K562 (cell line): ENCODE data around the gene RGS9. TPM values are rescaled to one million over a fixed set of nuclear protein-coding genes. Genes with fewer than 3 reads are reported as not detected.

Source experiments
- CTCF ChIP-seq, 3 experiments: IDR thresholded peaks in 2 of 3; conservative IDR thresholded peaks in 1 of 3; 2 replicates each; pipeline ENCODE4 v1.5.1; 2011 to 2012; ENCODE audit warnings: low read length in 3 of 3, mild to moderate bottlenecking in 3 of 3, control low read depth in 2 of 3, improper control_type of control experiment in 1 of 3, inconsistent platforms in 1 of 3, low read depth in 1 of 3, mixed read lengths in 1 of 3, moderate library complexity in 1 of 3; ENCODE audit not compliant: insufficient read depth in 2 of 3
- EP400 ChIP-seq: fragments of 450-650 bp; IDR thresholded peaks from 2 replicates; pipeline ENCODE4 v1.6.1; 2017; ENCODE audit warnings: antibody characterized with exemption, mild to moderate bottlenecking, moderate library complexity
- KAT7 ChIP-seq: sonication (generic); formaldehyde crosslinking; IDR thresholded peaks from 2 replicates; pipeline ENCODE4 v1.8.0; 2022; ENCODE audit warnings: missing genetic modification reagents, mild to moderate bottlenecking, borderline replicate concordance
- NFRKB ChIP-seq: fragments of 450-650 bp; IDR thresholded peaks from 2 replicates; pipeline ENCODE4 v1.6.1; 2016; ENCODE audit warnings: low read depth
- NONO ChIP-seq, 2 experiments: fragments of 200-400 bp in 1 of 2; fragments of 450-650 bp in 1 of 2; formaldehyde crosslinking in 1 of 2; IDR thresholded peaks; 2 replicates each; pipeline ENCODE4 v1.6.1; 2017; ENCODE audit warnings: low read depth in 2 of 2, mild to moderate bottlenecking in 2 of 2, moderate library complexity in 2 of 2, low read length in 1 of 2
- NR2C1 ChIP-seq, 2 experiments: fragments of 450-650 bp; IDR thresholded peaks; 2 replicates each; pipeline ENCODE4 v1.6.1; 2017; ENCODE audit warnings: mild to moderate bottlenecking in 2 of 2, antibody characterized with exemption in 1 of 2, inconsistent platforms in 1 of 2, missing compliant biosample characterization in 1 of 2, missing genetic modification characterization in 1 of 2
- RREB1 ChIP-seq: fragments of 250-450 bp; sonication (Bioruptor Pico); IDR thresholded peaks from 2 replicates; pipeline ENCODE4 v1.4.0; 2020
- SMAD4 ChIP-seq: fragments of 250-450 bp; sonication (Bioruptor Pico); conservative IDR thresholded peaks from 2 replicates; pipeline ENCODE4 v1.8.0; 2021; ENCODE audit warnings: inconsistent platforms, mild to moderate bottlenecking, moderate library complexity
- TCF3 ChIP-seq: sonication (generic); formaldehyde crosslinking; IDR thresholded peaks from 2 replicates; pipeline ENCODE4 v1.4.0; 2020; ENCODE audit warnings: mild to moderate bottlenecking, missing genetic modification reagents
- ZBTB7A ChIP-seq: IDR thresholded peaks from 2 replicates; pipeline ENCODE4 v1.6.1; 2011; ENCODE audit warnings: low read depth, mild to moderate bottlenecking, low read length, moderate library complexity, borderline replicate concordance; ENCODE audit not compliant: control insufficient read depth
- ZNF512 ChIP-seq: IDR thresholded peaks from 2 replicates; pipeline ENCODE4 v1.6.1; 2016; ENCODE audit warnings: missing genetic modification characterization, missing compliant biosample characterization
- polyA plus RNA-seq, 8 experiments: library from polyadenylated mRNA; depleted of rRNA in 4 of 8; stranded (reverse) in 5 of 8; unstranded in 3 of 8; fragments of >200 nt; fragmentation: Nextera tagmentation in 2 of 8; fragmentation: Illumina TruSeq in 1 of 8; extraction: Ambion mirVana in 2 of 8; extraction: Trizol in 1 of 8; gene quantifications; 2 replicates each; pipeline versions ENCODE4 v1.2.1 to v1.2.3, GENCODE V29; 2011 to 2014; ENCODE audit warnings: inconsistent platforms in 1 of 8, missing spikeins in 1 of 8
- total RNA-seq, 7 experiments: library from RNA; depleted of rRNA in 6 of 7; stranded (reverse); fragments of >200 nt in 6 of 7; fragmentation: Illumina TruSeq in 2 of 7; extraction: Trizol in 2 of 7; gene quantifications; 2 replicates each; pipeline versions ENCODE4 v1.2.1 to v1.2.3, GENCODE V29; 2011 to 2021; ENCODE audit warnings: low replicate concordance in 1 of 7
- TF ChIP-seq, protein P1 (sequence below), 2 experiments: fragments of 150-350 bp in 1 of 2; IDR thresholded peaks; 2 replicates each; pipeline ENCODE4 v1.6.1; 2012 to 2016; ENCODE audit warnings: low read depth in 2 of 2, low read length in 2 of 2, mild to moderate bottlenecking in 1 of 2, moderate library complexity in 1 of 2

Gene RGS9
- total and polyA plus RNA-seq, 9 of the 15 experiments (the other 6 are each of a cell fraction or from before 2014, with no cell fraction given): 0.18 to 1.4 (median 0.55) TPM

- TF ChIP-seq ZNF512 (tag): no peak
- TF ChIP-seq NR2C1 (IDR thresholded peaks at IDR 0.05): no peak
- 0 out of 2 replicates have a peak, but pooled peaks have one; percentile 18 for TF ChIP-seq NR2C1 (tag; IDR thresholded peaks at IDR 0.05)
- TF ChIP-seq RREB1 (CRISPR knock-in tag): no peak
- TF ChIP-seq TCF3: peak; percentile 92
- TF ChIP-seq, protein P1, sequence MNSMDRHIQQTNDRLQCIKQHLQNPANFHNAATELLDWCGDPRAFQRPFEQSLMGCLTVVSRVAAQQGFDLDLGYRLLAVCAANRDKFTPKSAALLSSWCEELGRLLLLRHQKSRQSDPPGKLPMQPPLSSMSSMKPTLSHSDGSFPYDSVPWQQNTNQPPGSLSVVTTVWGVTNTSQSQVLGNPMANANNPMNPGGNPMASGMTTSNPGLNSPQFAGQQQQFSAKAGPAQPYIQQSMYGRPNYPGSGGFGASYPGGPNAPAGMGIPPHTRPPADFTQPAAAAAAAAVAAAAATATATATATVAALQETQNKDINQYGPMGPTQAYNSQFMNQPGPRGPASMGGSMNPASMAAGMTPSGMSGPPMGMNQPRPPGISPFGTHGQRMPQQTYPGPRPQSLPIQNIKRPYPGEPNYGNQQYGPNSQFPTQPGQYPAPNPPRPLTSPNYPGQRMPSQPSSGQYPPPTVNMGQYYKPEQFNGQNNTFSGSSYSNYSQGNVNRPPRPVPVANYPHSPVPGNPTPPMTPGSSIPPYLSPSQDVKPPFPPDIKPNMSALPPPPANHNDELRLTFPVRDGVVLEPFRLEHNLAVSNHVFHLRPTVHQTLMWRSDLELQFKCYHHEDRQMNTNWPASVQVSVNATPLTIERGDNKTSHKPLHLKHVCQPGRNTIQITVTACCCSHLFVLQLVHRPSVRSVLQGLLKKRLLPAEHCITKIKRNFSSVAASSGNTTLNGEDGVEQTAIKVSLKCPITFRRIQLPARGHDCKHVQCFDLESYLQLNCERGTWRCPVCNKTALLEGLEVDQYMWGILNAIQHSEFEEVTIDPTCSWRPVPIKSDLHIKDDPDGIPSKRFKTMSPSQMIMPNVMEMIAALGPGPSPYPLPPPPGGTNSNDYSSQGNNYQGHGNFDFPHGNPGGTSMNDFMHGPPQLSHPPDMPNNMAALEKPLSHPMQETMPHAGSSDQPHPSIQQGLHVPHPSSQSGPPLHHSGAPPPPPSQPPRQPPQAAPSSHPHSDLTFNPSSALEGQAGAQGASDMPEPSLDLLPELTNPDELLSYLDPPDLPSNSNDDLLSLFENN (IDR thresholded peaks at IDR 0.05; ENCODE audit: low read depth in 2 of 2, low read length in 2 of 2): peak in 1 of 2 experiments; percentile 69; a peak in 2 of 4 replicates
- peak in 1 of 2 experiments; percentile 61; a peak in 1 of 4 replicates for TF ChIP-seq NONO (IDR thresholded peaks at IDR 0.05; ENCODE audit: low read depth in 2 of 2, low read length in 1 of 2)
- peak; percentile 69; the same call in 1 of the 2 replicates for TF ChIP-seq ZBTB7A
- TF ChIP-seq CTCF (IDR thresholded peaks at IDR 0.05 in 2 of 3, conservative IDR thresholded peaks at IDR 0.05 in 1 of 3; ENCODE audit: insufficient read depth in 2 of 3, low read depth in 1 of 3, low read length in 3 of 3): peak in 1 of 3 experiments; percentile 10; a peak in 2 of 6 replicates
- peak; percentile 58 for TF ChIP-seq EP400
- TF ChIP-seq SMAD4: peak; percentile 75
- TF ChIP-seq KAT7: no peak
- TF ChIP-seq NFRKB: 0 out of 2 replicates have a peak, but pooled peaks have one; percentile 61
Measured at GRCh38 chr17:65173284-65173793, 36.2 kb downstream of the RGS9 start (continued).
